ENCODE data around the gene SPIRE1. TPM values are rescaled to one million over a fixed set of nuclear protein-coding genes. Genes with fewer than 3 reads are reported as not detected.
"Not testable (repeated sequence)": the region's sequence is repeated elsewhere in the genome, so short reads cannot be mapped to it uniquely, and the experiment has no call there.

Gene SPIRE1
- total and polyA plus RNA-seq, 8 donors = 3.1 to 24.4 (median 8.4) TPM

DNA sequence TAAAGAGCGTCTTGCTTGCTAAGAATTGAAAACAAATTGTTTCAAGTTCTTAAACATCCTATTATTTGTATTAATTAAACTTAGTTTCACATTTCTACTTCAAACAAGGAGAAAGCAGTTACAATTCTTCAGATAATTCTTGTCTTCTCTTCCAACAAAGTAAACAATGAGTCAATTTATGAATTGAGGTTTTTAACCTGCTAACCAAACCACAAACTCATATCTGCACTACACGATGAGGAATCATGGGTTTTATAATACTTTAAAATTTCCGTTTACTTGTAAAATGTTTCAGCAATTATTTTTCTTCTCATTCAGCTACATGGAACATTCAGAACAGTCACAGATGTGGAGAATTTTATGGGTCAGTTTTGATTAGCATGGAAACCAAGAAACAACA lies 114.2 kb downstream of the SPIRE1 start:
- no peak for DNase-seq
- TF ChIP-seq POLR2AphosphoS5 (IDR thresholded peaks at IDR 0.05) (no peak), POLR2A (IDR thresholded peaks at IDR 0.05) (no peak), EP300 (IDR thresholded peaks at IDR 0.05) (no peak)
- TF ChIP-seq, protein P1, sequence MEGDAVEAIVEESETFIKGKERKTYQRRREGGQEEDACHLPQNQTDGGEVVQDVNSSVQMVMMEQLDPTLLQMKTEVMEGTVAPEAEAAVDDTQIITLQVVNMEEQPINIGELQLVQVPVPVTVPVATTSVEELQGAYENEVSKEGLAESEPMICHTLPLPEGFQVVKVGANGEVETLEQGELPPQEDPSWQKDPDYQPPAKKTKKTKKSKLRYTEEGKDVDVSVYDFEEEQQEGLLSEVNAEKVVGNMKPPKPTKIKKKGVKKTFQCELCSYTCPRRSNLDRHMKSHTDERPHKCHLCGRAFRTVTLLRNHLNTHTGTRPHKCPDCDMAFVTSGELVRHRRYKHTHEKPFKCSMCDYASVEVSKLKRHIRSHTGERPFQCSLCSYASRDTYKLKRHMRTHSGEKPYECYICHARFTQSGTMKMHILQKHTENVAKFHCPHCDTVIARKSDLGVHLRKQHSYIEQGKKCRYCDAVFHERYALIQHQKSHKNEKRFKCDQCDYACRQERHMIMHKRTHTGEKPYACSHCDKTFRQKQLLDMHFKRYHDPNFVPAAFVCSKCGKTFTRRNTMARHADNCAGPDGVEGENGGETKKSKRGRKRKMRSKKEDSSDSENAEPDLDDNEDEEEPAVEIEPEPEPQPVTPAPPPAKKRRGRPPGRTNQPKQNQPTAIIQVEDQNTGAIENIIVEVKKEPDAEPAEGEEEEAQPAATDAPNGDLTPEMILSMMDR (IDR thresholded peaks at IDR 0.05) = no peak
- Histone ChIP-seq H3K4me3 (no peak overlapping the region), H3K9me3 (peaks cover 0 to 20% (median 8%) of the 10 kb centered on the region in 4 donors), H3K27ac (no peak overlapping the region), H3K36me3 (peaks cover 0 to 10% (median 4%) of the 10 kb centered on the region in 4 donors), H3K4me1 (no peaks in the 10 kb centered on the region), H3K27me3 (no peaks in the 10 kb centered on the region)
- intact Hi-C loops (cut with DNase I; ENCODE audit: low total_unique reads) = no loop called here
- 26 to 45% (median 42%) methylated on average over 3 of the region's 3 CpGs for WGBS, 5 donors

DNA sequence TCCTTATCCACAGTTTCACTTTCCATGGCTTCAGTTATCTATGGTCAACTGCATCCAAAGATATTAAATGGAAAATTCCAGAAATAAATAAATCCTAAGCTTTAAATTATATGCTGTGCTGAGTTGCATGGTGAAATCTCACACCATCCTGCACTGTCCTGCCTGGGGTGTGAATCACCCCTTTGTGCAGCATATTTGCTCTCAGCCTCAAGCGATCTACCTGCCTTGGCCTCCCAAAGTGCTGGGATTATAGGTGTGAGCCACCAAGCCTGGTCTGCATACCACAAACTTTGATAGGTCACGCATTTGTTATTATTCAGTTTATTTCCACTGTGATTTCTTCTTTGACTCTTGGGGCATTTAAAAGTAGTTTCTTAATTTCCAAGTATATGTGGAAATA lies 117.2 kb downstream of the SPIRE1 start:
- Histone ChIP-seq H3K4me3 (no peak overlapping the region), H3K27ac (no peak overlapping the region), H3K27me3 (no peaks in the 10 kb centered on the region), H3K4me1 (no peaks in the 10 kb centered on the region), H3K9me3 (peaks cover 0 to 20% (median 8%) of the 10 kb centered on the region in 4 donors), H3K36me3 (peaks cover 0 to 2% (median under 1%) of the 10 kb centered on the region in 4 donors)
- no peak for DNase-seq
- WGBS, 5 donors = 92 to 96% (median 95%) methylated on average over 2 of the region's 2 CpGs
- TF ChIP-seq EP300 (IDR thresholded peaks at IDR 0.05) (no peak), POLR2A (IDR thresholded peaks at IDR 0.05) (no peak), POLR2AphosphoS5 (IDR thresholded peaks at IDR 0.05) (no peak)
- TF ChIP-seq, protein P1 (IDR thresholded peaks at IDR 0.05) = no peak
- intact Hi-C loops (cut with DNase I; ENCODE audit: low total_unique reads) = no loop called here

DNA sequence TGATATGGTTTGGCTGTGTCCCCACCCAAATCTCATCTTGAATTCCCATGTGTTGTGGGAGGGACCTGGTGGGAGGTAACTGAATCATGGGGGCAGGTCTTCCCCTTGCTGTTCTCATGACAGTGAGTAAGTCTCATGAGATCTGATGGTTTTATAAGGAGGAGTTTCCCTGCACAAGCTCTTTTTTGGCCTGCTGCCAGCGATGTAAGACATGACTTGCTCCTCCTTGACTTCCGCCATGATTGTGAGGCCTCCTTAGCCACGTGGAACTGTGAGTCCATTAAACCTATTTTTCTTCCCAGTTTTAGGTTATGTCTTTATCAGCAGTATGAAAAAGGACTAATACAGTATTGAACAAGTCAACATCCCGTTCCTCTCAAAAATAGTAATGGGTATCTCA lies 118.7 kb downstream of the SPIRE1 start:
- H3K36me3 ChIP-seq; DNase-seq; intact Hi-C loops (cut with DNase I; ENCODE audit: low total_unique reads); H3K4me3 ChIP-seq; H3K27me3 ChIP-seq; H3K4me1 ChIP-seq; H3K27ac ChIP-seq: not testable (repeated sequence)
- H3K9me3 ChIP-seq = peaks cover 0 to 20% (median 8%) of the 10 kb centered on the region in 4 donors
- 84 to 91% (median 90%) methylated on average over 4 of the region's 4 CpGs for WGBS, 5 donors

DNA sequence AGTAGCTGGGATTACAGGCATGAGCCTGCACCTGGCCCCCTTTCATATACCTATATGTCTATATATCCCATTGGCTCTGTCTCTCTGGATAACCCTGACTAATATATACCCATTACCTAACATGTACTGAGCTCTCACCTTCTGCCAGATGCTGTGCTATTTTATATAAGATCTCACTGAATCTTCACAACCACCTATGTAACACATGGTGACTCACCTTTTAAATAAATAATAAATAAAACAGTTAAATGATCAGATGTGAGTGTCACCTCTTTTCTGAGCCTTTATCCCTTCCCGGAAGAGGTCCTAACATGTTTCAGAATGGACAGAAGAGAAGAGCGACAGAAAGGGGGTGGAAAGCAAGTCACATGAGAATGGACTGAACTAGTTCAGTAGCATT lies 123.1 kb downstream of the SPIRE1 start:
- TF ChIP-seq, protein P1 (IDR thresholded peaks at IDR 0.05) = no peak
- TF ChIP-seq POLR2AphosphoS5 (IDR thresholded peaks at IDR 0.05) (no peak), POLR2A (IDR thresholded peaks at IDR 0.05) (no peak), EP300 (IDR thresholded peaks at IDR 0.05) (no peak)
- intact Hi-C loops (cut with DNase I; ENCODE audit: low total_unique reads) = no loop called here
- no peaks in the 10 kb centered on the region for H3K9me3 ChIP-seq
- H3K27ac ChIP-seq = no peak overlapping the region
- DNase-seq = no peak
- no peak overlapping the region for H3K4me3 ChIP-seq
- no peaks in the 10 kb centered on the region for H3K36me3 ChIP-seq
- H3K4me1 ChIP-seq = no peaks in the 10 kb centered on the region
- H3K27me3 ChIP-seq = no peaks in the 10 kb centered on the region
- WGBS, 5 donors = 93 to 96% (median 94%) methylated on average over 2 of the region's 2 CpGs

DNA sequence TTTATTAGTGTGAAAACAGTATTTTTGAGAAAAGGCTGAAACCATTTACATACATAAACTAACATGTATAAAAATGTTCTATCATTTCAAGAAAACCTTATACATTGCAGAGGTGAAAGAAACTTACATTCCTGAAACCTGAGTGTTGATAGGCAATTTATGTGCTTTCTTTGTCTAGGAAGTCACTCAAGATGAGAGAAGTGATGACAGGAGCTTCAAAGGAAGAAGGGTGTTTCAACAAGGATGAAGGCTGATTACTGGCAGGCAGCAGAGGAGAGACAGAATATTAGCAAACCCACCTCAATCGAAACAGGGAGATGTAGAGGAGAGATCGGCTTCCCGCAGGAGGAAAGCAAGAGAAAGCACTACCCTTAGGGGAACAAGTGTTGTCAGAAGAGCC lies 125.2 kb downstream of the SPIRE1 start:
- intact Hi-C loops (cut with DNase I; ENCODE audit: low total_unique reads) = no loop called here
- Histone ChIP-seq H3K9me3 (no peaks in the 10 kb centered on the region), H3K36me3 (no peaks in the 10 kb centered on the region), H3K4me3 (no peak overlapping the region), H3K27ac (no peak overlapping the region), H3K27me3 (no peaks in the 10 kb centered on the region), H3K4me1 (no peaks in the 10 kb centered on the region)
- DNase-seq = no peak
- TF ChIP-seq POLR2AphosphoS5 (IDR thresholded peaks at IDR 0.05) = no peak
- TF ChIP-seq, protein P1 (IDR thresholded peaks at IDR 0.05) = no peak
- no peak for TF ChIP-seq POLR2A (IDR thresholded peaks at IDR 0.05)
- no peak for TF ChIP-seq EP300 (IDR thresholded peaks at IDR 0.05)
- WGBS, 5 donors = 89 to 99% (median 92%) methylated on average over 3 of the region's 3 CpGs

All from stomach (tissue), 9 donors.